SK-N-MC (cell line): ENCODE data around the gene SOST.

Experiments used
- EZH2 ChIP-seq: fragments of 200-600 bp; sonication (generic); IDR thresholded peaks from one replicate; pipeline ENCODE4 v1.6.1; 2017; ENCODE audit warnings: antibody characterized with exemption
- POLR2AphosphoS5 ChIP-seq: IDR thresholded peaks from 2 replicates; pipeline ENCODE4 v1.6.1; 2012; ENCODE audit warnings: mild to moderate bottlenecking, low read depth, low read length, borderline replicate concordance

DNA sequence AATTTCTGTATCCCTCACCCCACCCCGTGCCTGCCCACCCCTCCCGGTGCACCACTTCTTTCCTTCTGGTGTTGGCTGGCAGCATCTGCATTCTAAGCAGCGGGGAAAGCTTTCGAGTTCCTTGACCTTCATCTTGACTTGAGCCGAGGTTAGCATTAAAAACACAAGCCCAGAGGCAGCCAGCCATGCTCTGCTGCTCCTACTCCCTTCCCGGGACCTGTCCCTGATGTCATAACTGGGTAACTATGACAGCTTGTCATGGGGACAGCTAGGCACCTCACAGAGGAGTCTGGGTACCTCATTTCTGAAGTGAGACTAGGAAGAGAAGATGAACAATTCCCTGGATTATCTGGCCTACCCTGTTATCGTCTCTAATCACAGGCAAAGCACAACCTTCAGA is 21.5 kb upstream of the SOST start, which contains the start of gene CFAP97D1:
- no peak for TF ChIP-seq POLR2AphosphoS5
- TF ChIP-seq EZH2 = no peak
